Stimulated activated CD8-positive, alpha-beta memory T cell treated with anti-CD3 and anti-CD28 coated beads, Interleukin-4, amount 100 ng/mL, for 4 hours (primary cell): ENCODE results near the gene TMEM72.

Experiments
- DNase-seq, 2 donors: peaks; one replicate each; pipeline ENCODE4 v3.0.0-alpha.2; 2020; ENCODE audit warnings: low read depth in 2 of 2, low spot score in 1 of 2

The TMEM72 gene

GRCh38 chr10:44889834-44890233, 21.3 kb upstream of the TMEM72 start:
- no peak for DNase-seq

DNA sequence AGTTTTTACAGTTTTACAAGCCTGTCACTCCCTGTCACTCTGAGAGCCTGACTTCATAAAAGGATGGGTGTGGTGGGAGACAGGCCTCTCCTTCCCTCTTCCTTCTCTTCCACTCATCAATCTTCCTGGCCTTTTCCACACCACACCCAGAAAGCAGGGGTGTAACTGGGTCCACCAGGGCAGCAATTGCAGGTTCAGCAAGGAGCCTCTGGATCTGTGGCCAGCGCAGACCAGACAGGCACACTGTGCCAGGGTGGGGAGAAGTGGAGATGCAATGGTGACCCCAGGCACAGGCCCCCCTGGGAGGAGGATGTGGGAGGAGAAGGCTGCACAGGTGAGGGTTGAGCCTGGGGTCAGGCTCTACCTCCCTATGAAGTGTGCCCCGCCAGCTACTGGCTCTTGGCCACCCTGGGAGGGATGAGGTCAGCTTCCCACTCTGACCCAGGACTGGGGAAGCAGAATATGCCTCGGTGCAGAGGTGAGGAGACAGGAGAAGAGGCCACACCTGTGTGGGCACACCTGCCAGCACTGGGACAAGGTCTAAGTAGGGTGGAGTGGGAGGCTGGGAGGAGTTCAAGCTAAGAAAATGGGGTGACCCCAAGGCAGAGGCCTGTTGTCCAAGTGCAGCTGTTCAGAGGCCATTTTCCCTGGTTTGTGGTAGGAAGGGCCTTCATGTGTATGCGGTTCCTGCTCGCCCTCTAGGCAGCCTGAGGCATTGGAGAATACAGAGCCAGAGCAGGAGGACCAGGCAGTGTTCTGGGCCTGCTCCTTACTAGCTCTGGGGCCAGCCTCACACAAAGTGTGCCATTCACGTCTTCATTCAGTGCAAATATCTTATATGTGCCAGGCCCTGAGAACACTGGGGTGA, 20.2 kb upstream of the TMEM72 start:
- DNase-seq = no peak

GRCh38 chr10:44891721-44892120, 19.4 kb upstream of the TMEM72 start:
- no peak for DNase-seq

DNA sequence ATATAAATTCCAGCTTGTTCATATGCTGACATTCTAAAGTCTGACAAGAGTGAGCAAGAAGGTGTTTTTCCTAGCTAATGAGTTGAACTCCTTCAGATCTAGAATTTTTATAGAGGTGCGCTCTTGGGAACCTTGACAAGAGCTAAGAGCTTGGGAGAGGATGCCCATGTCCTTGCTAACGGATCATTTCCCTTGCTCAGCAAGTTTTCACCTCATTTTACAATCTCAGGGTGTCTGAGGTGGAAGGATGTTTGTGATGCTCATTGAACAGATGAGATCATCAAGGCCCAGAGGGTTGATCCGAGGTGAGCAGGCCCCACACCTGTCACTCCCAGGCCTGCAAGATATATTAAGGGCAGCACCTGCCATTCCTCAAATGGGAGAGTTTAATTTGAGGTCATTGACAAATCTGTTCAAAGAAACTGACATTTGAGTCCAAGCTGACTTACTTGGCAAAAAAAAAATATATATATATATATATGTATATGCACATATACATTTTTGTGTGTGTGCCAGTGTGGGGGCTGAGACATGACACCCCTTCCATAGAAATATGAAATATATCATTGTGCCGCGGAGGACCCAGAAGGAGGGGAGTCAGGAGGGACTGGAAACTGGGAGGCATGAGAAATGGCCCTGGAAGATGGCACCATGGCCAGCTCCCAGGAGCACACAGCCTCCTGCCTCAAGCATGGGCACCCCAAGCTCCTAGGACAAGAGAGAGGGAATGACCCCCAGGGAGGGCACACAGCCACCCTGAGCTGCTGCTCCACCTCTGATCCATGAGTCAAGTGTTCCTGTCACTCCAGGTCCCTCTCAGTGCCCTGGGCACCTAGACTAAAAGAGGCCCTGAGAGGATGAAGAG, 17.3 kb upstream of the TMEM72 start:
- no peak for DNase-seq

DNA sequence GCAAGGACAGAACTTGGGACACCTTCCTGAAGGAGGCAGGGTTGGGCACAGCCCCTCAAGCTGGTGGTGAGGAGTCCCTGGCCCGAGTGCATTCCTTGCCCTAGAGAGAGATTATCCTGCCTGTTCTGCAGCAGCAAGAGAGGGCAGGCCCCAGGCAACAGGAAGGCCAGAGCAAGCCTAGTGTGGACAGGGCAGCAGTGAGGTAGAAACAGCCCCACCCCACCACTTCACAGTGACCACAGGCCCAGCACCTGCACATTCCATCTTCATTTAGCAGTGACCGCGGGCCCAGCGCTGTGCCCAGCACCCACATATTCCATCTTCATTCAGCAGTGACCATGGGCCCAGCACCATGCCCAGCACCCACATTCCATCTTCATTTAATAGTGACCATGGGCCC, 16.4 kb upstream of the TMEM72 start:
- DNase-seq = no peak

DNA sequence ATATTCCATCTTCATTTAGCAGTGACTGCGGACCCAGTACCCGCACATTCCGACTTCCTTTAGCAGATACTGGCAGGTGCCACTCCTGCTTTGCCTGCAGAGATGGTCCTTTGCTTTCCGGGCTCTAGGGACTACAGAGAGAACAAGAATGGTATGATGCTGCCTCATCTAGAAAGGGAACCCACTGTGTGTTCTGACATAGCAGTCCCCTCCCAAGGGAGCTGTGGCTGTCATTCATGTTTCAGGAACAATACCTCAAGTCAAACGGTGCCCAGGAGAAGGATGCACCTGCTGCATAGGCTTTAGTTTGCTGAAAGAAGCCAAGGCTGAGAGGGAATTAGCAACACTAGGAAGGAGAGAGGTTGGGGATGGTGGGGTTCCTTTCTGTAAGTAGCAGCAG, 15.9 kb upstream of the TMEM72 start:
- DNase-seq = no peak

GRCh38 chr10:44897049-44897448, 14.1 kb upstream of the TMEM72 start:
- no peak for DNase-seq

- no peak for DNase-seq
Measured at GRCh38 chr10:44898665-44899064, 12.5 kb upstream of the TMEM72 start.

DNA sequence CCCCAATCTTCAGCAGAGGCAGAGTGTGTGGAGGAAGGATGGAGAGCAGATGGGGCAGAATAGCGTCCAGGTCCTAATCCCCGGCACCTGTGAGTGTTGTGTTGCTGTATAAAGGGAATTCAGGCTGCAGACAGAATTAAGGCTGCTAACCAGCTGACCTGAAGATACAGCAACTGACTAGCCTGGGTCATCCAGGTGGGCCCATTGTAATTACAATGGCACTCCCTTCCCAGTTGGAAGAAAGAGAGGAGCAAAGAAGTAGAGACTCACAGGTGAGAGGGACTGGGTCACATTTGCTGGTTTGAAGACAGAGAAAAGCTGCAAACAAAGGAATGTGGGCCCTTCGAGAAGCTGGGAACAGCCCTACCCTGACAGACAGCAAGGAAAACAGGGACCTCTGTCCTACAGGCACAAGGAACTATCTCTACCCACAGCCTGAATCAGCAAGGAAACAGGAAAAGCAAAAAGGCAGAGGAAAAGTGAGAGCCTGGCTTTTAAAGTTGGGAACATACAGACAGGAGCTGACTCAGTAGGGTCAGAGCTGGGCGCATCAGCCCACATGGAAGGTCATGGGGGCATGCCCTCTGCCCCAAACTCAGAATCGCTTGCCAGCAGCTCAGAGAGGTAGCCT, 11.6 kb upstream of the TMEM72 start:
- DNase-seq = no peak

DNA sequence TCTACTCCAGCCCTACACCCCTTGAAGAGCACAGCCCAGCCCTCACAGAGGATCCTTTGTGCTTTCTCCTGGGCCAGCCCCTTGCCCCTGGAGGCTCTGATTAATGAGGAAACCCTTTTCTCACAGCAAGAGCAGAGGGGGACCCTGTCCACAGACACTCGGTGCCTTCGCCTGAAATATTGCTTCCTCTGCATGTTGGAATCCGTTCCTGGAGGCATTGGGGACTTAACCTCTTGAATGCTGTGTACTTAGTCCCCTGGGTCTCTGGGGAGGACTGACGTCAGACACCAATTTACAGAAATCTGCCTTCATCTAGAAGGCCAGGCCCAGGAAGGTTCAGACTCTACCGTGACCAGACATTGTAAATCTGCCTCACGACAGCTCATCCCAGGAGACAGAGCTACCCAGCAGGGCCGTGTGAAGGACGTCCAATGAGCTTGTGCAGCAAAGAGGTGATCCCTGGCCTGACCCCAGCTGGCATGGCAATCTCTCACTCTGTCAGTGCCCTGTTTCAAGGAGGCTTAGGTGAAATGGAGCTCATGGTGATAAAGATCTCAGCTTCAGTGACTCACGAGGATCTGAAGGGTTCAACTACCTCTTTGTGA, 8.1 kb upstream of the TMEM72 start:
- no peak for DNase-seq

DNA sequence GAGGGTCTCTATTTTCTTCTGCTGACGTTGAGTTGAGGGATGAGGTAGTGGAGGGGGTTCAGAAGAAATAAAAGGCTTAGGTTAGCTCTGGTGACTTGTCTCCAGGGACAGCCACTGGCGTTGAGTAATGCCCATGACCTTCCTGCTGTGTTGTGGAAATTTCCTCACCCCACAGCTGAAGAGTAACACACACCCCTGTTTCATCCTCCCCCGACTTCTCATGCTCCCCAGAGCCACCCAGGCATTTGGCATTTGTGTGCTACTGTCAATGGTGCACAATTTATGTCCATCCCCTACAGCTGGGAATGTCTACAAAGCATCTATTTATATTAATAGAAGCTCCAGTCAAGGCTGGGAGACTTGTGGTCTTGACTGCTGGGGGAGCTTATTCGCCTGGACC, 4.7 kb upstream of the TMEM72 start:
- DNase-seq = no peak

DNA sequence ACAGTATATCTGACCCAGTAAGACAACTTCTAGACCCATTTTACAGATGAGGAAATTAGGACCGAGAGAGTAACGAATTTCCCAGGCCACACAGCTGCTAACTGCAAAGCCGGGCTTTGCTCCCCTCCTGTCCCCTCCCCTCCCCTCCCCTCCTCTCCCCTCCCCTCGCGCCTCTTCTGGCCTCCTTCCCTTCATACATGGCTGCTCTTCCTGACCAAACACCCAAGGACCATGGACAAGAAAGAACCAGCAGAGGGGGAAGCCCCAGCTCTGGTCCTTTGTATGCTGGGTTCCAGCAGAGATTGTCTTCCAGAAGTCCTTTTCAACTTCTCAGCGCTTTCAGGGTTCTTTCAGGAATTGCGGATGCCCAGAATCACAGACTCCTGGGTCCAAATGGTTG, 3.6 kb upstream of the TMEM72 start:
- DNase-seq = no peak

- no peak for DNase-seq
Measured at GRCh38 chr10:44908066-44908749, 2.9 kb upstream of the TMEM72 start.

DNA sequence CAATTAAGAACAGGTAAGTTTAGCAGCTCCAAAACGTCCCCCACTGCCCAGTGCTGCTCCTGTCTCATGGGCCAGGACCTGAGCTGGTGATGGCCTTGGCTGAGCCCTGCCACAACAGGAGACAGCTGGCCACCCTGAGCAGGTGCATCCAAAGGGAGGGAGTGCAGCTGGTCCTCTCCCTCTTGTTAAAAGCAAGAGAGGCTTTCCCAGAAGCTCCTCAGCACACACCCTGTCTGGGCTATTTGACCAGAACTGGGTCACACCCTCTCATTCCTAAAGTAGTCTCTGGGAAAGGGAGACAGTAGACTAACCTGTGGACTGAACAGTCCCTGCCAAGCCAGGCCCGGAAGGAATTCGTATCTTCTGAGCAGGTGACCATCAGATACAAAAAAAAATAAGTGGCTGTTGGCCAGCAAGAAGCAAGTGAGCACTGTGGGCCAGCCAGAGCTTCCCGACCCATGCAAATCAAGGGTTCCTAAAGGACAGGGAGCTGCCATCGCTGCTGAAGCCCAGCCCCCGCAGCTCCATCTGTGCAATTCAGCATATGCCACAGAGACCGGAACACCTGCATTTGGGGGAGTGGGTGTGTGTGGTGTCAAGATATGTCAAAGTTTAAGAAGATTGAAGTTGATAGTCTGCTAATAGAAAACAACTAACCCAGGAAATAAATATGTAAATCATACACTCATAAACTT, 2.1 kb upstream of the TMEM72 start:
- no peak for DNase-seq

DNA sequence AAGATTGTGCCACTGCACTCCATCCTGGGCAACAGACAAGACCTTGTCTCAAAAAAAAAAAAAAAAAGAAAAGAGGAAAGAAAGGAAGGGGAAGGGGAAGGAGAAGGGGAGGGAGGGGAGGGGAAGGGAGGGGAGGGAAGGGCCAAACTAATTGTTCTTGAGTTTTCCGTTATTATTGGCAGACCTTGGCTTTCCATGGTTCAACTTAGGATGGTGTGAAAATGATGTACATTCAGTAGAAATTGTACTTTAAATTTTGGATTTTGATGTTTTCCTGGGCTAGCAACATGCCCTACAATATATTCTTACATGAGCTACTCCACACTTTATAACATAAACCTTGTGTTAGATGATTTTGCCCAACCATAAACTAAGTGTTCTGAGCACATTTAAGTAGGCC, 1.2 kb upstream of the TMEM72 start:
- DNase-seq = no peak

- no peak for DNase-seq
Measured at GRCh38 chr10:44910602-44911001, 535 bp upstream of the TMEM72 start.

- no peak for DNase-seq
Measured at GRCh38 chr10:44911951-44912350, 814 bp downstream of the TMEM72 start.

DNA sequence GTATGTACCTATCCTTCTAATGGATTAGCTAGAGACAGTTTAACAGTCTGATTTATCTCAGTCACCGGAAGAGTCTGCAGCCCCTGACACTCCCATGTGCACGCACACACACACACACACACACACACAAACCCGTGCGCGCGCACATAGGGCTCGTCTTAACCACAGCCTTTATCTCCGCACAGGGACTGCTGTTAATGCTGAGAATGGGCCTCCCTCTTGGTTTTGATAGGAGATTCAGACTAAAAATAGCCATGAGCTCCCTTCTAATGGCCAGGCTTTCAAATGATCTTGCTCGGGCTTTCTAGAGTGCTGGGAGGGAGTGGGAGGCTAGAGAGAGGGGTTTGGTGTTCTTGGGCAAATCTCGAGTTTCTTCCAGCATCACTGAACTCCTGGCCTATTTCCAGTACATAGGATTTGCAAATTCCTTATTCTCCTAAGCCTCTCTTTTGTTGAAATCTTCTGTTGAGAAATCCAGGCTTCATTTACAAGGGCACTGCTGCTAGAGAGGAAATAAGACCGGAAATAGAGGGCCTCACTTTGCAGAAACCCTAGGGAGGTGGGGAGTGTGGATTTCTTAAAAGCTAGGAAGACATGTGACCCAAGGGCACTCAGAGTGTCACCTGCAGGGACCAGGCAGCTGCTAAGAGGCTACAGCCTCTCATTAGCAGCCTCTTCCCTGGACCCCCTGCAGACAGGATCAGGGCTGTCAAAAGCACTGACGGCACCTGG, 2.4 kb downstream of the TMEM72 start:
- DNase-seq = no peak

DNA sequence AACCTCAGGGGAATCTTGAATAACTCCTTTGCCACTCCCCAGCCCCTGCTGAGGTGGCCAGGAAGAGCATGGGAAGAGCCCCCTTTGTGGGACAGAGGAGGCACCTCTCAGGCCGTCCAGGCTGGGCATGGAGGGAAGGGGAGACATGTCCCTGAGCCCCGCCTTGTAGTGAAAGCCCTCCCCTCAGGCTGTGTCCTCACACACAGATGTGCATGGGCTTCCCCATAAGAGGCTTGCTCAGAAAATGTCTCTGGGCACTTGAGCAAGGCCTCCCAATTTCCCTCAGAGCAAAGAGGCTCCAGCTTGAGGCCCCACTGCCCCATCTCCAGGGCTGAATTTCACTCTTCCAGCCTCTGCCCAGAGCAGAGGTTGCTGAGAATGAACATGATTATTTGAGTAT, 3.8 kb downstream of the TMEM72 start:
- no peak for DNase-seq

- DNase-seq = no peak
Measured at GRCh38 chr10:44916429-44916828, 5.3 kb downstream of the TMEM72 start.
